Pulmonary artery endothelial cell (primary cell): ENCODE measurements around the gene FRMD7. TPM values are rescaled to one million over a fixed set of nuclear protein-coding genes. Genes with fewer than 3 reads are reported as not detected.
A peak's percentile ranks its signal among the peaks of the same experiment; 100 is the strongest.
"Not testable (repeated sequence)": the region's sequence is repeated elsewhere in the genome, so short reads cannot be mapped to it uniquely, and the experiment has no call there.

Experiments used
- DNase-seq: peaks from one replicate; pipeline ENCODE4 v3.0.0-alpha.2; 2011; ENCODE audit warnings: low read depth, low spot score
- total RNA-seq: library from RNA; depleted of rRNA; stranded (reverse); fragments of >200 nt; gene quantifications from 2 replicates; pipeline ENCODE4 v1.2.3, GENCODE V29; 2014

FRMD7 gene
- total RNA-seq, 1 donor from 2014 or later, result not detected

- DNase-seq, result no peak
Observed at GRCh38 chrX:132094164-132094563, 33.7 kb downstream of the FRMD7 start.

GRCh38 chrX:132093239-132093860 is 34.5 kb downstream of the FRMD7 start:
- no peak for DNase-seq

GRCh38 chrX:132092439-132093065 is 35.3 kb downstream of the FRMD7 start:
- DNase-seq, result peak; percentile 27

GRCh38 chrX:132090403-132091159 is 37.2 kb downstream of the FRMD7 start:
- no peak for DNase-seq

- no peak for DNase-seq
Observed at GRCh38 chrX:132088864-132089263, 39.0 kb downstream of the FRMD7 start.

- DNase-seq, result no peak
Observed at GRCh38 chrX:132086672-132087071, 41.1 kb downstream of the FRMD7 start.

- no peak for DNase-seq
Observed at GRCh38 chrX:132085786-132086185, 42.0 kb downstream of the FRMD7 start.

- no peak for DNase-seq
Observed at GRCh38 chrX:132077912-132078311, 49.9 kb downstream of the FRMD7 start.

DNA sequence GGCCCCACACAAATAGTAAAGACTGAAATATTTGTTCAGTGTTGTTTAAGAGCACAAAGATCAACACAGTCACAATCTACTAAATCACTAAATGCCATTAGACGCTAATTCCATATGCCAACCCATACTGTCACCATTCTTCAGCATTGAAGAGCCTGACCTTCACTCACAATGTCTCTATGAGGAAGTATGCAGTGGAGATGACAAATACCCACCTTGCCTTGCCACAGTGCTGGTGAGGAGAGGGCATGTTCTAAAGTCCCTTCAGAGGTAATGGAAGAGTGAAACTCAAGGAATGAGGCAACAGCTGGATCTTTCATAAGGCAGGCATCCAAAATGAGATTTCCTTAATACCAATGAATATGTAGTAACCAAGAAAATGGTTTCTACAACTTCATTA is 50.4 kb downstream of the FRMD7 start:
- no peak for DNase-seq

DNA sequence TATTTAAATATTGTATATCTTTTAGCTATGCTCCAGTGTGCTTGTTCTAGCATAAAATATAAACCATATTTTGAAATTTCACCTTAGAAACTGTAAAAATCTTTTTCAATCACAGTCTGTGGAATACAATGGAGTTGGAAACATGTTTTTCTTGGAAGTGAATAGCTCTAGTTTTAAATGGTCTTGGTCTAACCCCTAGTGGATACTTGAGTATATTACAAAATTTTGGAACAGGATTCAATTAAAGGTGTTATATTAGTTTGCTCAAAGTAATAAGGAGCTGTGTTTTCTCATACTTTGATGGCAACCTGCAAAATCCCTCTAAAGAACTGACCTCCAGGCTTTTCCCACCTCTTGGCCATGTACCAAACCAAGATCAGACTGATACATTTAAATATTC is 56.6 kb downstream of the FRMD7 start:
- no peak for DNase-seq

- no peak for DNase-seq
Observed at GRCh38 chrX:132068405-132068804, 59.4 kb downstream of the FRMD7 start.

GRCh38 chrX:132063862-132064261 is 64.0 kb downstream of the FRMD7 start:
- no peak for DNase-seq

DNA sequence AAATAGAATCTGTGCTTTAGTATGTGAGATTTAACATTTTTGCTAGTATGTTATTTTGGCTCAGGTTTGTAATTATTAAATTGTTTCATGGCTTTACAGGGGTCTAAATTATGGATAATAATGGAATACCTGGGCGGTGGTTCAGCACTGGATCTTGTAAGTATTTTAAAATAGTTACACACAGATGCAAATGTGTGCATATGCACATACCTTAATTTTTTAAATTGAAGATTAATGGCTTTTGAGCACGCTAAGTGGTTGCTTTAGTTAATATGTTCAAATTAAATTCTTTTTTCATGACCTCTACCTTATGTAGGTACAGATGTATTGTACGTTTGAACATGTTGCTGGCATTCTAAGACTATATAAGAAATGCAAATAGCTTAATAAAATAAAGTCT is 64.5 kb downstream of the FRMD7 start:
- DNase-seq, result no peak

GRCh38 chrX:132059973-132060540 is 67.8 kb downstream of the FRMD7 start:
- DNase-seq, result no peak

DNA sequence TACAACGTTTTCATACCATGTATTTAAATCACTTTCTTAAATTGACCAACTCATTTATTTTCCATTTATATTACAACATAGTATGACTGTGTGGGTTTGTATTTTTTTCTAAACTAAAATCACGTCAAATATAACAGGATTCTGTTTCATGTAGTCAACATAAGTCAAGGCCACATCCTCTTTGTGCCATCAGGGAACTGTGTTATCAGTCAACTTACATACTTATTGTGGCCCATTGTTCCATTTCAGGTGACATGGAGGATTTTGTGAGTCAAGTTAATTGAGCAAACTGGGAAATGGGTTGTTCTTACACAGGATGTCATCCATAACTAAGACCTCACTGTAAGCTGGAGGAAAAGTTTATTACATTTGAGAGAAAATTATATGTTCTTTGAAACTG is 68.8 kb downstream of the FRMD7 start:
- no peak for DNase-seq

DNA sequence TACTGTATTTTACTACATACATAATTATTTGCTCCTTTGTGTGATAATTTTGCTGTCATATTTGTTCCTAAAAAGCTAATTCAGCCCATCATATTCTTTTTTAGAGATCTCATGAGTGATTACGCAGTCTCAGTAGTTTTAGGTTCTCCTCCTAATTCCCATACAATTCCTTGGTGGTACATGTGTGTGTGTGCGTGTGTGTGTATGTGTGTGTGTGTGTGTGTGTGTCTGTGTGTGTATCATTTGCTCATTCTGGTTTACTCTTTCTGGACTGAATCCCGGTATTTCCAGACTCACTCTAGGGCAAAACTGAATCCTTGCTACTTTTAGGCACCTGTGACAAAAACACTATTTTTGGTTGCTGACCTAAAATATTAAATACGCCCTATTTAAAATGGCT is 69.8 kb downstream of the FRMD7 start:
- DNase-seq, result no peak

DNA sequence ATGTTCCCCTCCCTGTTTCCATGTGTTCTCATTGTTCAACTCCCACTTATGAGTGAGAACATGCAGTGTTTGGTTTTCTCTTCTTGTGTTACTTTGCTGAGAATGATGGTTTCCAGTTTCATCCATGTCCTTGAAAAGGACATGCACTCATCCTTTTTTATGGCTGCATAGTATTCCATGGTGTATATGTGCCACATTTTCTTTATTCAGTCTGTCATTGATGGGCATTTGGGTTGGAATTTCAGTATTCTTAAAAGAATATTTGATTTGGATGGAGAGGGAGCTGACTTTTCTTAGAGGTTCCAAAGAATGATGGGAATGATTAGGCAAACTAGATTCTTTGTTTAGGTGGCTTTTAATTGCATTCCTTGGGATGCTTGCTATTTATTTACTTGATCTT is 76.0 kb downstream of the FRMD7 start:
- DNase-seq, result not testable (repeated sequence)

GRCh38 chrX:132046533-132046932 is 81.3 kb downstream of the FRMD7 start:
- DNase-seq, result no peak

GRCh38 chrX:132045456-132045855 is 82.4 kb downstream of the FRMD7 start:
- no peak for DNase-seq

DNA sequence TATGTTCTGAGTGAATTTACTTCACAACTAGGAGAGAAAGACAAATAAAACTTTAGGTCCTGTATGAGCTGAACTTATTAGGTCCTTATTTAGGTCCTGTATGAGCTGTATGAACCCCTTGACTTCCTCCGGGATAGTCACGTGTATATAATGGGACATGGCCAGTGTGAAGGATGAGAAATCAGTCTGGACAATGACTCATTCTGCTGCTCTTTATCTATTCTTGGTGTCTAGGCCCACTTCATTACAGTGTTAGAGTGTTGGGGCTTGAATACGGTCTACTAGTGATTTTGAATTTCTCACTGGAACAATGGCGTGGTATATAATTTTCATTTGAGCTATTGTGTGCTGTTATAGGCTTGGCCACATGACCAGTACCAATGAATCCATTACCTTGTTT is 82.9 kb downstream of the FRMD7 start:
- DNase-seq, result no peak

GRCh38 chrX:132043977-132044376 is 83.8 kb downstream of the FRMD7 start:
- DNase-seq, result no peak

- DNase-seq, result no peak
Observed at GRCh38 chrX:132041015-132041414, 86.8 kb downstream of the FRMD7 start.
